ENCODE data around the gene C5orf15.
"Not testable (repeated sequence)": the region's sequence is repeated elsewhere in the genome, so short reads cannot be mapped to it uniquely, and the experiment has no call there.

Gene C5orf15

DNA sequence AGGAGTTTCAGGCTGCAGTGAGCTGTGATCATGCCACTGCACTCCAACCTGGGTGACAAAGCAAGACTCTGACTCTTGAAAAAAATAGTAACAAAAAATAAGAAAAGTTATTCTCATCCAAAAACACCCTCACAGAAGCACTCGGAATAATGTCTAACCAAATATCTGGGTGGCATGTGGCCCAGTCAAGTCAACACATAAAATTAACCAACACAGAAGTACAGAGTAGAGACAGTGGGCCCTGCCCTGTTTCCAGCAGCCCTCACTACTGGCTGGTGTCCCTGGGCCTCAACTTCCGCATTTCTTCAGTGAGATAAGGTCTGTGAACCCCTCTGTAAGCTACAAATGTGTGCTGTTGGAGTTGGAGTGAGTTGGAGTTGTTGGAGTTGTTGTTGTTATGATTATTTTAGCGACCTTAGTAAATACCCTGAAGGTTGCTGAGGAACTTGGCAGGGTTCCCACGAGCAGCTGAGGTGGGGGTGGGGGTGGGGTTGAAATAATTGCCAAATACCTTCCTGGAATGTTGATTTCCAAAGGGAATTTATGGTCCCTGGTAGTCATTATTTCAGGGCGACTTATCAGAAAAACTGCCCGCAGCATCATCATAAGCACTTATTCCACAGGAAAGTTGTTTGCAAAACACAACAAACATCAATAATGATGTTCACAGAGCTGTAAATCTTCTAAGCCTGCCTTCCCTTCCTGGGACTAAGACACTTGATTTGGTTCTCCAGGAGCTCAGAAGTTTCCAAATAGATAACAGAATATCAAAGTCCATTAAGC is 30.2 kb downstream of the C5orf15 start:
- Histone ChIP-seq H3K9ac (ENCODE audit: low read length) (no peak overlapping the region), H3K4me1 (ENCODE audit: control insufficient read depth, insufficient read depth, low read length) (peaks cover 21% of the 10 kb centered on the region), H3K36me3 (ENCODE audit: control insufficient read depth, insufficient read depth, low read length) (no peaks in the 10 kb centered on the region), H3K9me3 (ENCODE audit: control insufficient read depth, low read length) (no peaks in the 10 kb centered on the region), H3K4me3 (ENCODE audit: low read length) (no peak overlapping the region), H3K27me3 (ENCODE audit: control insufficient read depth, insufficient read depth, low read length) (no peaks in the 10 kb centered on the region)

DNA sequence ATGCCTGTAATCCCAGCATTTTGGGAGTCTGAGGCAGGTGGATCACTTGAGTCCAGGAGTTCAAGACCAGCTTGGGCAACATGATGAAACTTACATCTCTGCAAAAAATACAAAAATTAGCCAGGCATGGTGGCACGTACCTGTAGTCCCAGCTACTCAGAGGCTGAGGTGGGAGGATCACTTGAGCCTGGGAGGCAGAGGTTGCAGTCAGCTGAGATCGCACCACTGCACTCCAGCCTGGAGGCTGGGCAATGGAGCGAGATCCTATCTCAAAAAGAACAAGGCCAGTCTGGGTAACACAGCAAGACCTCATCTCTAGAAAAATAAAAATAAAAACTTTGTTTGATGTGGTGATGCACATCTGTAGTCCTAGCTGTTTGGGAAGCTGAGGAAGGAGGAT is 30.8 kb downstream of the C5orf15 start:
- H3K9ac ChIP-seq (ENCODE audit: low read length); H3K9me3 ChIP-seq (ENCODE audit: control insufficient read depth, low read length); H3K4me3 ChIP-seq (ENCODE audit: low read length); H3K36me3 ChIP-seq (ENCODE audit: control insufficient read depth, insufficient read depth, low read length); H3K27me3 ChIP-seq (ENCODE audit: control insufficient read depth, insufficient read depth, low read length): not testable (repeated sequence)
- peaks cover 15% of the 10 kb centered on the region for H3K4me1 ChIP-seq (ENCODE audit: control insufficient read depth, insufficient read depth, low read length)

DNA sequence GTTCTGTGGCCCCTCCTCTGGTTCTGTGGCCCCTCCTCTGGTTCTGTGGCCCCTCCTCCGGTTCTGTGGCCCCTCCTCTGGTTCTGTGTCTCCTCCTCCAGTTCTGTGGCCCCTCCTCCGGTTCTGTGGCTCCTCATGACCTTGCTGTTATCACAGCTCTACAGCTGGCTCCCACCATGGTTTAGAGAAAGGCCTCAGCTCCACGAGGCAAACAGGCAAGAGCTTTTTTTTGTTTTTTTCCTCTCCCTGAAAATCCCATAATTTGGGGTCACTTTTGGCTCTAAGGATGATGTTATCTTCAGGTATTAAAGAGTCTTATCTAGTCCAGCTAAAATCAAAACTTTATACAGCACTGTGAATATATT is 31.8 kb downstream of the C5orf15 start:
- Histone ChIP-seq H3K27me3 (ENCODE audit: control insufficient read depth, insufficient read depth, low read length) (no peaks in the 10 kb centered on the region), H3K4me1 (ENCODE audit: control insufficient read depth, insufficient read depth, low read length) (peaks cover 15% of the 10 kb centered on the region), H3K9ac (ENCODE audit: low read length) (no peak overlapping the region), H3K9me3 (ENCODE audit: control insufficient read depth, low read length) (no peaks in the 10 kb centered on the region), H3K36me3 (ENCODE audit: control insufficient read depth, insufficient read depth, low read length) (no peaks in the 10 kb centered on the region), H3K4me3 (ENCODE audit: low read length) (no peak overlapping the region)

DNA sequence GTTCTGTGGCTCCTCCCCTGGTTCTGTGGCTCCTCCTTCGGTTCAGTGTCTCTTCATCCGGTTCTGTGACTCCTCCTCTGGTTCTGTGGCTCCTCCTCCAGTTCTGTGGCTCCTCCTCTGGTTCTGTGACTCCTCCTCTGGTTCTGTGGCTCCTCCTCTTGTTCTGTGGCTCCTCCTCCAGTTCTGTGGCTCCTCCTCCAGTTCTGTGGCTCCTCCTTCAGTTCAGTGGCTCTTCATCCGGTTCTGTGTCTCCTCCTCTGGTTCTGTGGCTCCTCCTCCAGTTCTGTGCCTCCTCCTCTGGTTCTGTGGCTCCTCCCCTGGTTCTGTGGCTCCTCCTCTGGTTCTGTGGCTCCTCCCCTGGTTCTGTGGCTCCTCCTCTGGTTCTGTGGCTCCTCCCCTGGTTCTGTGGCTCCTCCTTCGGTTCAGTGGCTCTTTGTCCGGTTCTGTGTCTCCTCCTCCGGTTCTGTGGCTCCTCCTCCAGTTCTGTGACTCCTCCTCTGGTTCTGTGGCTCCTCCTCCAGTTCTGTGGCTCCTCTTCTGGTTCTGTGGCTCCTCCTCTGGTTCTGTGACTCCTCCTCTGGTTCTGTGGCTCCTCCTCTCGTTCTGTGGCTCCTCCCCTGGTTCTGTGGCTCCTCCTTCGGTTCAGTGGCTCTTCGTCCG is 32.3 kb downstream of the C5orf15 start:
- H3K4me1 ChIP-seq (ENCODE audit: control insufficient read depth, insufficient read depth, low read length): peaks cover 15% of the 10 kb centered on the region
- H3K27me3 ChIP-seq (ENCODE audit: control insufficient read depth, insufficient read depth, low read length); H3K9me3 ChIP-seq (ENCODE audit: control insufficient read depth, low read length); H3K9ac ChIP-seq (ENCODE audit: low read length); H3K4me3 ChIP-seq (ENCODE audit: low read length); H3K36me3 ChIP-seq (ENCODE audit: control insufficient read depth, insufficient read depth, low read length): not testable (repeated sequence)

DNA sequence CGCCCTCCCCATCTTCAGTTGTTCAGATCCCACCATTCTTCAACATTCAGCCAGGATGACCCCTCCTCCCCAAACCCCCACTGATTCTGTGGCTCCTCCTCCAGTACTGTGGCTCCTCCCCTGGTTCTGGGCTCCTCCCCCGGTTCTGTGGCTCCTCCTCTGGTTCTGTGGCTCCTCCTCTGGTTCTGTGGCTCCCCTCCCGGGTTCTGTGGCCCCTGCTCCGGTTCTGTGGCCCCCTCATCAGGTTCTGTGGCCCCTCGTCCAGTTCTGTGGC is 32.8 kb downstream of the C5orf15 start:
- H3K4me1 ChIP-seq (ENCODE audit: control insufficient read depth, insufficient read depth, low read length): peaks cover 15% of the 10 kb centered on the region
- H3K27me3 ChIP-seq (ENCODE audit: control insufficient read depth, insufficient read depth, low read length): no peaks in the 10 kb centered on the region
- no peaks in the 10 kb centered on the region for H3K9me3 ChIP-seq (ENCODE audit: control insufficient read depth, low read length)
- H3K36me3 ChIP-seq (ENCODE audit: control insufficient read depth, insufficient read depth, low read length): no peaks in the 10 kb centered on the region
- H3K9ac ChIP-seq (ENCODE audit: low read length): no peak overlapping the region
- no peak overlapping the region for H3K4me3 ChIP-seq (ENCODE audit: low read length)

DNA sequence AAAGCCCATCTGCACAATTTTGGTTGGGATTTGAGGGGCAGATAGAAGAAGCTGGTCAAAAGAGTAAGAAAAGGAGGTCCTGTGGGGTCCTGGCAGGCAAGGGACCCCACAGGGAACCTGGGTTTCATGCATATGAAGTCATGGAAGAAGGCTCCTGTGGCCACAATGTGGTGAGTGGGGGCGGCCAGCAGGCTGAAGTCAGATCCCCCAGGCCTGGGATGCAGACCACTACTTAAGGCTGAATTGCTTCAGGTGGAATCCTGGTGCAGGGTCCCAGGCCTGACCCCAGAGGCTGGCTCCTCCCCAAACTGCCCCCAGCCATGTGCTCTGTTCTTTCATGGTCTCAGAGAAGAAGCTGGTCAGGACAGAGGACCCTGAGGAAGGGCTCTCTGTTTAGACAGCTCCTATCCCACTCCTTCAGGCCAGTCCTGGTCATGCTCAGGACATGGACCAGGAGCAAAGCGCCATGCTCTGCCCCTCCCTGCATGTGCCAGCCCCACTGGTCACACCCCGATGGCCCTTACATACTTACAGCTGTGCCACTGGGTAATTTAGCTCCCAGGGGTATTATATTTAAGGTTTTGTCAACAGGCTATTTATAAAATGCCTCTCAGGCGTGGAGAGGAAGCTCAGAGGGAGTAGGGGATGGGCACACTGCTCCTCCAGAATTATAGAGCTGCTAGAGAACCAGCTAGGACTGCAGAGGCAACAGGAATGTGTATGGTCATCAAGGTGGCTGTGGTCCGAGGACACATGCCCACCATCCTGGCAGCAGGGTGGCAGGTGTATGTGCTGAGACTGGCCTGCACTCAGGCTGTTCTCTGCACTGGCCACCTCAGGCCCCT is 33.4 kb downstream of the C5orf15 start:
- Histone ChIP-seq H3K4me1 (ENCODE audit: control insufficient read depth, insufficient read depth, low read length) (peaks cover 15% of the 10 kb centered on the region), H3K9me3 (ENCODE audit: control insufficient read depth, low read length) (no peaks in the 10 kb centered on the region), H3K4me3 (ENCODE audit: low read length) (no peak overlapping the region), H3K36me3 (ENCODE audit: control insufficient read depth, insufficient read depth, low read length) (no peaks in the 10 kb centered on the region), H3K27me3 (ENCODE audit: control insufficient read depth, insufficient read depth, low read length) (no peaks in the 10 kb centered on the region), H3K9ac (ENCODE audit: low read length) (no peak overlapping the region)

DNA sequence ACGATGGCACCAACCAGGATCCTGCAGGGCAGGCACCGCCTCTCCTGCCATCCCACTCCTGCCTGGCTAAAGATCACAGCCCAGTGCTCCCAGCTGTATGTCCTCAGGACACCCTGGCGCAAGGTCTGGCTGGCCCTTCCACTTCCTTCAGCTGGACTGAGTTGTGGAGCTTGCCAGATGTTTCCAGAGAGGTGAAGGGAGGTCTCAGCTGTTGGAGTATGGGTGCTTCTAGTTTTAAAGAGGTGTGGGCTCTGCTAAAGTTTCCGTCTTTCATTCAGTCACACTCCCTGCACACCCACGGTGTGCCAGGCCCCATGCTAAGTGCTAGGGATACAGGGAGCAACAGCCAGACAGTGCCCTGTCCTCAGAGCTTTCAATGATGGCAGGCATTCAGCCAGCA is 34.1 kb downstream of the C5orf15 start:
- Histone ChIP-seq H3K9ac (ENCODE audit: low read length) (no peak overlapping the region), H3K4me3 (ENCODE audit: low read length) (no peak overlapping the region), H3K27me3 (ENCODE audit: control insufficient read depth, insufficient read depth, low read length) (no peaks in the 10 kb centered on the region), H3K9me3 (ENCODE audit: control insufficient read depth, low read length) (no peaks in the 10 kb centered on the region), H3K36me3 (ENCODE audit: control insufficient read depth, insufficient read depth, low read length) (no peaks in the 10 kb centered on the region), H3K4me1 (ENCODE audit: control insufficient read depth, insufficient read depth, low read length) (peaks cover 15% of the 10 kb centered on the region)

DNA sequence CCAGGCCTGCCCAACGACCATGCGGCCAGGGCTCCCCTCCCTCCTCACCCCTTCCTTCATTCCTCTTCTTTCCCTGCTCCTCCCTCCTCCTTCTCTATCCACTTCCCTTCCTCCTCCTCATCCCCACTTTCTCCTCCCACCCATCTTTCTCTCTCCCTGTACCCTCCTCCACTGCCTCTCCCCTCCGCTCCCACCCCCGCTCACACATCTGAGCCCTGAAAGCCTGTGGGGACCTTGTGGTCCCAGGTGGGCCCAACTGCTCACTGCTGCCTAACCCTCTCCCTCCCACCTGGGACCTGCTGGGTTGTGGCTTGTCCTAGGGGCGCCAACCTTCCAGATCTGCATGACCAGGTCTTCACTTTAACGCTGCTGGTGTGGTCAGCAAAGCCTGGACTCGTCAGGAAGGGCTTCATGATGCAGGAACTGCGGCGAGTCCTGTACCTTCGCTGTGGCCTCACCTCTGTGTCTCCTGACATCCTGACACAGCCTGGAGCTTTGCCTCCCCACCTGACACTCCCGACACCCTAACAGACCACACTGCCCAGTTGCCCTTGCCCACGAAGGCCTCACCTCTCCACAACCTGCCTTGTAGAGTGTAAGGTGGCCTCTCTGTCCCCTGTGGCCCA is 34.6 kb downstream of the C5orf15 start:
- H3K9ac ChIP-seq (ENCODE audit: low read length): no peak overlapping the region
- no peaks in the 10 kb centered on the region for H3K27me3 ChIP-seq (ENCODE audit: control insufficient read depth, insufficient read depth, low read length)
- H3K4me1 ChIP-seq (ENCODE audit: control insufficient read depth, insufficient read depth, low read length): peaks cover 15% of the 10 kb centered on the region
- no peak overlapping the region for H3K4me3 ChIP-seq (ENCODE audit: low read length)
- H3K36me3 ChIP-seq (ENCODE audit: control insufficient read depth, insufficient read depth, low read length): no peaks in the 10 kb centered on the region
- no peaks in the 10 kb centered on the region for H3K9me3 ChIP-seq (ENCODE audit: control insufficient read depth, low read length)

DNA sequence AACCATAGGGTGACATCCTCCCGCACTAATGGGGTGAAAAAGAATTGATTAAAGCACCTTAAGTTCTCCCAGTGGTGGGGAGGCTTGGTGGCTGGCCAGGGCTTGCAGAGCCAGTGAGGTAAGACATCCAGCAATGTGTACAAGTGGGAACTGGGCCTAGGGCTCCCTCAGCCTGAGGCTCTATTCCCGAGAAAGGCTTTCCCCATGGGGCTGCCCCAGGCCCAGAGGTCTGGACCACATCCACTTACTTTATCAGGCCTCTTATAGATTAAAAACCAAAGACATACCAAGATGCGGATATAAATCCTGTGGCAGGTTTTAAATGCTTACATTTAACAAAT is 35.3 kb downstream of the C5orf15 start:
- no peaks in the 10 kb centered on the region for H3K27me3 ChIP-seq (ENCODE audit: control insufficient read depth, insufficient read depth, low read length)
- H3K4me1 ChIP-seq (ENCODE audit: control insufficient read depth, insufficient read depth, low read length): peaks cover 11% of the 10 kb centered on the region

DNA sequence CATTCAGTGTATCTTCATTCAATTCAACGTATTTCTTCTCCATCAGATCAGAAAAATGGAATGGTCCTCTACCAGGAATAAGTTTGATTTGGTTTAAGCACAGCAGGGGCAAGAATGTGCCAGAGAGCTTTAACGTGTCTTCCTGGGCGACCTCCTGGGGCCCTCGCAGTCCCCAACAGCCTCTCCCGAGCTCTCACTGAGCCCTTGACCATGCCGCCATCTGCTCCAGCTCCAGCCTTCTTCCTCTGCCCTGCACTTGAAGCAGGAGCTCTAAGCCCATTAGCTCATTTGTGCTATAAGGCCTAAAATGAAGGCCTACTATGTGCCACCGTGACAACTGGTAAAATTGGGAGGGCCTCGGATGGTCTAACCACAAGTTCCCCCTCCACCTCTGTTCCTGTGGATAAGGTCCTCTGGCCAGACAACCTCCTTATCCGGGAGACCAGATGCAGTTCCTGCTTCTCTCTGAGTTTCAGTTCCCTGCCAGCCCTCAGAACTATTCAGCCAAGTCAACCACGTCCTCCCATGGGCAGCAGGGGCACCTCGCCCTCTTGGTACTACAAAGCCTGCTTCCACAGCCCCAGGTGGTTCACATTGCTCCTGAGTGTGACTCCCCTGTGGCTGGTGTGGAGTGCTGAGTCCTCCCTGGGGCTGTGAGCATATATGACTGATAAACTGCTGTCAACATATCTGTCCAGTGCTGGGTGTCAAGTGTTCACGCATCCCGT is 35.8 kb downstream of the C5orf15 start:
- H3K9me3 ChIP-seq (ENCODE audit: control insufficient read depth, low read length): no peaks in the 10 kb centered on the region
- H3K9ac ChIP-seq (ENCODE audit: low read length): no peak overlapping the region
- H3K36me3 ChIP-seq (ENCODE audit: control insufficient read depth, insufficient read depth, low read length): no peaks in the 10 kb centered on the region
- no peaks in the 10 kb centered on the region for H3K27me3 ChIP-seq (ENCODE audit: control insufficient read depth, insufficient read depth, low read length)
- H3K4me1 ChIP-seq (ENCODE audit: control insufficient read depth, insufficient read depth, low read length): peaks cover 6% of the 10 kb centered on the region
- no peak overlapping the region for H3K4me3 ChIP-seq (ENCODE audit: low read length)

More for the DNA sequence above, 35.3 kb downstream of the C5orf15 start:
- no peaks in the 10 kb centered on the region for H3K36me3 ChIP-seq (ENCODE audit: control insufficient read depth, insufficient read depth, low read length)
- no peak overlapping the region for H3K9ac ChIP-seq (ENCODE audit: low read length)
- H3K9me3 ChIP-seq (ENCODE audit: control insufficient read depth, low read length): no peaks in the 10 kb centered on the region
- no peak overlapping the region for H3K4me3 ChIP-seq (ENCODE audit: low read length)

DNA sequence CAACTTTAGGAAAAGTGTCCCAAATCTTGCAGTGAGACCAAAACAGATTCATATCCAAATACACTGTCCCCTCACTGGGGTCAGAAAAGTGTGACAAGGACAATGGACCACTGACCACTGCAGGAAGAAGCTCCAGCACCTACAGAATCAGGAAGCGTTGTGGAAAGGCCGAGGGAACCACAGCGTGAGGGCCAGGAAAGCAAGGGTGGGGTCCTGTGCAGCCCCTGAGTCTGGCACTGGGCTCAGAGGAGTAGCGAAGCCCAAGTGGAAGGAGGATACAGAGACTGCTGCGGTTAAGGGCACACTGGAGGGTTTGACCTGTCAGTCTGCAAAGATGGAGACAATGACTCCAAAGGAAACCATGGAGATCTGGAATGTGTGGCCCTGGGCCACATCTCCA is 36.9 kb downstream of the C5orf15 start:
- H3K4me1 ChIP-seq (ENCODE audit: control insufficient read depth, insufficient read depth, low read length): peaks cover 15% of the 10 kb centered on the region
- no peaks in the 10 kb centered on the region for H3K9me3 ChIP-seq (ENCODE audit: control insufficient read depth, low read length)
- no peaks in the 10 kb centered on the region for H3K27me3 ChIP-seq (ENCODE audit: control insufficient read depth, insufficient read depth, low read length)
- no peak overlapping the region for H3K4me3 ChIP-seq (ENCODE audit: low read length)
- H3K36me3 ChIP-seq (ENCODE audit: control insufficient read depth, insufficient read depth, low read length): no peaks in the 10 kb centered on the region
- no peak overlapping the region for H3K9ac ChIP-seq (ENCODE audit: low read length)

DNA sequence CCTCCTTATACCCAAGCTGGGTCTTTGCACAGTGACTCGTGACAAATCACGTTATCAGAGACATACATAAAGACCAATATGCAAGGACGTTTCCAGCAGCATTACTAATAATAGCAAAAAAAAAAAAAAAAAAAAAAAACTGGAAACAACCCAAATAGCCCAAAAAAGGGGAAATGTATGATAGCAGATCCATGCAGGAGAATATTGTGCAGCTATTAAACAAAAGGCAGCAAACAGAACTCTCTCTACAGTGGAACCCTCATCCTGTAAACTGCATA is 37.7 kb downstream of the C5orf15 start:
- Histone ChIP-seq H3K9me3 (ENCODE audit: control insufficient read depth, low read length) (no peaks in the 10 kb centered on the region), H3K4me1 (ENCODE audit: control insufficient read depth, insufficient read depth, low read length) (peaks cover 18% of the 10 kb centered on the region), H3K4me3 (ENCODE audit: low read length) (no peak overlapping the region), H3K9ac (ENCODE audit: low read length) (no peak overlapping the region), H3K27me3 (ENCODE audit: control insufficient read depth, insufficient read depth, low read length) (no peaks in the 10 kb centered on the region), H3K36me3 (ENCODE audit: control insufficient read depth, insufficient read depth, low read length) (no peaks in the 10 kb centered on the region)
